GM10847 (cell line): Measurements from ENCODE around the gene CBX8.

Experiments
- POLR2A ChIP-seq: IDR thresholded peaks from 2 replicates; pipeline ENCODE4 v1.6.1; 2011; ENCODE audit not compliant: insufficient read length; ENCODE audit errors: extremely low read depth

The CBX8 gene

DNA sequence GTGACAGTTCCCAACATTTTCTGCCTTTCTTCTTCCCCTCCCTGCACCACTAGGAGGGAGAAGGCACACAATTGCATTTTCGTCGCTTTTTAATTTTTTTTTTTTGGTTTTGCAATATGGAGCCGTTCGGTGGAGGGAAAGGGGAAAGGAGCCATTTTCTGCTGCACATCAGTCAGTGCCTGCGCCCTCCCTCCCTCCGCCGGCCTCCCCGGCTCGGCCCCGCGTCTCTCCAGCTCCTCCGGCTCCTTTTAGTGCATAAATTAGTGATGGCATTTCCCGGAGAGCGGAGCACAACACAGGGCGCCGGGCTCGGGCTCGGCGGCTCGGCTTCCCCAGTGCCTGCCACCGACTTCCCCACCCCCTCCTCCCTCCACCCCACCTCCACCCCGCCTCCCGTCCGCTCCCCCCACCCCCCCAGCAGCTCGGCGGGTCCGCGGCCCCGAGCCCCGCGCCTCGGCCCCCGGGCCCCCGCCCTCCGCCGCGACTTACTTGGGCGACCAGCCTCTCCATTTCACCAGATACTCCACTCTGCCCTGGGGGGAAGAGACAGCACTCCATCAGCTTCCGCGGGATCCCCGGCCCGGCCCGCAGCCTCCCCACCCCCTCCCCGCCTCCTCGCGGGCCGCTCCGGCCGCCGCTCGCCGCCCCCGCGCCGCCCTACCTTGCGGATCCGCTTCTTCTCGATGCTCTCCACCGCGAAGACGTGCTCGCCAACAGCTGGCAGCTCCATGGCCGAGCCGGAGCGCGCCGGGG is 41.8 kb upstream of the CBX8 start:
- no peak for TF ChIP-seq POLR2A

GRCh38 chr17:79837888-79838521 is 41.1 kb upstream of the CBX8 start:
- TF ChIP-seq POLR2A: no peak

- no peak for TF ChIP-seq POLR2A
Observed at GRCh38 chr17:79836972-79837887, 40.4 kb upstream of the CBX8 start.

DNA sequence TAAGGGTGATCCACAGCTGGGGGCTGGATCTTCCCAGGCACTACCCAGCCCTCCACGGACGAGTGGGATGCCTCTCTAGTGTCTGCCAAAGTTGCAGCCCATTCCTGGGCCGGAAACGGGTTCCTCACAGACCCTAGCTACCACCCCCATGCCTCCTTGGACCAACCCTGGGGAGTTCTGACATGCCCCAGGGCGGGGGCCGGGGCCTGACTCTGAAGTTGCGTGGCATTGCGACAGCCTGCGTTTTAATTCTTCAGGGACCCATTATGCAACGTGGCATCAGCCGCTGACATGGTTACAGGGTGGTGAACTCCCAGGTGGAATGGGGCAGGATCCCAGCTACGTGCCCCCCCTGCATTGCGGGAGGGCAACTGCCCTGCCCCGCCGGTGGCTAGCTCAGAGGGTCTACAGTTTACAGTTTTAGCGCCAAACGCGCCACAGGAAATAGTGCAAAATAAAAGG is 39.7 kb upstream of the CBX8 start:
- no peak for TF ChIP-seq POLR2A

GRCh38 chr17:79835953-79836509 is 39.2 kb upstream of the CBX8 start:
- TF ChIP-seq POLR2A: no peak

DNA sequence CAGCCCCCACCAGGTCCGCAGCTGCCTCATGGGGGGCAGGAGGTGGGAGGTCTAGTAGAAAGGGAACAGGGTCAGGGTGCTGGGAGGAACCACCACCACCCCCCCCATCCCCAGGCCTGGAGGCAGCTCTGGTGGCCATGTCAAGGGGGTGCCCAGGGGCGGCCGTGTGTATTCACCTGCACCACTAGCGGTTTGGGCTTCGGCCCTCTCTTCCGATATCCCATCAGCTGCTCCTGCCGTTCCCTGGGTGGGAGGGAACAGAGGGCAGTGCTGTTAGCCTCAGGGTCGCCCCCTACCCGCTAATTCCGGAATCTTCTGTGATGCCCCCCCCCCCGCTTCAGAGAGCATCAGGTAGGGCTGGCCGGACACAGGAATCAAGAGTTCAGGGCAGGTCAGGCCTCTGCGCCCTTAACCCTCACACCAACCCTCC is 38.6 kb upstream of the CBX8 start:
- no peak for TF ChIP-seq POLR2A

DNA sequence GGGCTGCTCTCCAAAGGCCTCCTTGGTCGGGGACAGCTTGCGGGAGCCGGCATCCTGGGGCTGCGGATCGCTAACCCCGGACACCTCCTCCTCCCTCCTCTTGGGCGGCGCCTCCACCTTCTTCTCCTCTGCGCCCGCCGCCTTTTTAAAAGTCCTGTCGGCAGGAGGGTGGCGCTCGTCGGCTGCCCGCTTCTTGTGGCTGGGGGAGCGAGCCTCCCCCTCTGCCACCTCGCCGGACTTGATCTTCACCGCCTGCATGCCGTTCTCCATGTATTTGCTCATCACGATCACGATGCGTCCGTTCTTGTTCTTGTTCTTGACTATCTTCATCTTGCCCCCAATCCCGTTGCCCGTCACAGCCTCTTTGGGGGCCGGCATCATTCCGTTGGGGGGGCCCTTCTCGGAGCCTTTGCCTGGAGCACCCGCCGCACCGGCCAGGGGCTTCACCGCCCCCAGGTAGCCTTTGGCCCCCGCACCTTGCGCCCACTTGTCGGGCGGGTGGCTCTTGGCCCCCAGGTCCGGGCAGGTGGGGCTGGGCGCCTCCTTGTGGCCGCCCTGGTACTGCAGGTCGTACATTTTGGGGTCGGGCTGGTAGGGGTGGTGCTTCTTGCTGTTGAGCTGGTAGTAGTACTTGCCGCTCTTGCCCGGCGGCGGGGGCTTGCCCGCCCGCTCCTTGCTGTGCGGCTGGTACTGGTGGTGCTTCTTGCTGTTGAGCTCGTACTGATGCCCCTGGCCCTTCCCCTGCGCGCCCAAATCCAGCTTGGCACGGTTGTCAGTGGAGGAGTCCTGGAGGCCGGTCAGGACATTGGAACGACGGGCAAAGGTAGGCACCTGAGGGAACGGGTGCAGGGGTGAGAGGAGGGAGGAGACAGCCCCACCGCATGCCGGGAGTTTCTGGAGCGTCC is 37.9 kb upstream of the CBX8 start:
- TF ChIP-seq POLR2A: no peak

DNA sequence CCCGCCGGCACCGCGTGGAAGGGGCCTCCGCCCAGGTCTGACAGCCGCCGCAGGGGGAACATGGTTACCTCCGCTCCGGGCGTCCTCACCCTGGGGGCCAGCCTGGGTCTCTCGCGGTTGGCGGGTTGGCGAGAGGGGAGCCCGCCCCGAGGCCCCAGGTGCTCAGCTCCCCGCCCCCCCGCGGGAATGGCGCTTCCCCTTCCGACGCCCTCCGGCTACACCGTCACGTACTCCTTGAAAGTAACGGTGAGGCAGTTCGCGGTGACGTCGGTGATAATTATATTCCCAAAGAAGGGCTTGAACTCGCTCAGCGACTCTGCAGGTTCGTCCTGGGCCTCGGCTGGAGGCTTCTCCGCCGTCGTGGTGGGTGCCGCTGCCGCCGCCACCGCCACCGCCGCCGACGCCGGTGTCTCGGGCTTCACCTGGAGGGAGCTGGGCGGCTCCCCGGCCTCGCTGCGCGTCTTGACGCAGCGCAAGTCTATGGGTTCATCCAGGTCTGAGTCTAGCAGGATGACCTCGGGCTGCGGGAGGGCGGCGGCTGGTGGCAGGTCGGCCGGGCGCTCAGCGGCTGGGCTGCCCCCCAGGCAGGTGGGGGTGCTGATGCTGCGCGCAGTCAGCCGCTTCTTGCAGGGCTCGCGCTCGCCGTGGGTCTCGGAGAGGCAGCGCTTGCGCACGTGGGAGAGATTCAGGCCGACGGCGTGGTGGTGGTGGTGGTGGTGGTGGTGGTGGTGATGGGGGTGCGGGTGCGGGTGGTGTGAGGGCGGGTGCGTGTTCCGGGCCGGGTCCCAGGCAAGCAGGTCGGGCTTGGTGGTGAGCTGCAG is 37.1 kb upstream of the CBX8 start:
- no peak for TF ChIP-seq POLR2A

DNA sequence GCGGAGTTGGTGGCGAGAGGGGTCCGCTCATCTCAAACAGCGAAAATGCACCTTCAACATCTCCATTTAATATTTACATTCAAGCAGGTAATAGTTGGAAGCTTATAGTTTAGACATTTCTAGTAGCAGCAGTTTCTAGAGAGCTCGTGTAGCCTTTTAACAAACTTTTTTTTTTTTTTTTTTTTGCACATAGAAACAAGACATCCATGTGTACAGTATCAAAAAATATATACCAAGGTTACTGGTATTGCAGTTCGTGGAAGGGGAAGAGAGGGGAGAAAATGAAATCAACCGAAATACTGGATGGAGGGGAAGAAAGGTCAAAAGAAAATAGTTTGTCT is 36.2 kb upstream of the CBX8 start:
- TF ChIP-seq POLR2A: no peak

DNA sequence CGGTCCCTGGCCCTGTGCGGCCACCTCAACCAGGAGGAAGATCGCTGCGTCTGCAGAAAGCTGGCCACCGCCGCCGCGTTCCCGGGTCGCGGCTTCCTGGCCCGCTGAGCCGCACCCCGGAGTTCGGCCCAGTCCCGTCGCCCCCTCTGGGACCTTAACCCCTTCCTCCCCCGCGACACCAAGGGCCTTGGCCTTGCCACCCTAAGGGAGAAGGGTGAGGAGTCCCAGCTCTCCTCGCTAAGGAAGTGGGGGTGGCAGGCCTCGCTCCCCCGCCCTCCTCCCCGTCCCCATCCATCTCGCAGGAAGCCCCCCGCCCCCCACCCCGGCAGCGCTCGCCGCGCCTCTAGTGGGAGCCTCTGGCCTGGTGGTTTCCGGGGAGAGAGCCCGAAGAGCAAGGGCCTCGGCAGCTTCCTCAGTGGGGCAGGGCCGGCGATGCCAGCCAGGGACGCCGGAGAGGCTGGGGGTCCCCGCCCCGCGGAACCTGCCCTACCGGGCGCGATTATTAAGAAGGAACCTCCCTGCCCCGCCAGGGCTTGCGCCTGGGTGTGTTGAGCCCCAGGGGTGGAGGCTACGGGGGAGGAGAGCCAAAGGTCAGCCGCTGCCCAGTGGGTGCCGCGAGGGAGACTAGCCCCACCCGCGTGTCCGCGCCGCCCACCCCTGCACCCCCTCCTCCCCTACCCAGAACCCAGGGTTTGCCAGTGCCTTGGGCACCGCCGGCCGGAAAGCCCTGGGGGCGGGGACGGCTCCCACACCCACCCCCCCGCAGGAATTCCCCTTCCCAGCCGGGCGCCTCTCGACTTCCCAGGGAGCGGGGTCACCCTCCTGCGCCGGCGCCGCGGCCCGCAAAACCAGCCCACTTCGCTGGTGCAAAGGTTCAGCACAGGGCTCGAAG is 35.6 kb upstream of the CBX8 start:
- no peak for TF ChIP-seq POLR2A

DNA sequence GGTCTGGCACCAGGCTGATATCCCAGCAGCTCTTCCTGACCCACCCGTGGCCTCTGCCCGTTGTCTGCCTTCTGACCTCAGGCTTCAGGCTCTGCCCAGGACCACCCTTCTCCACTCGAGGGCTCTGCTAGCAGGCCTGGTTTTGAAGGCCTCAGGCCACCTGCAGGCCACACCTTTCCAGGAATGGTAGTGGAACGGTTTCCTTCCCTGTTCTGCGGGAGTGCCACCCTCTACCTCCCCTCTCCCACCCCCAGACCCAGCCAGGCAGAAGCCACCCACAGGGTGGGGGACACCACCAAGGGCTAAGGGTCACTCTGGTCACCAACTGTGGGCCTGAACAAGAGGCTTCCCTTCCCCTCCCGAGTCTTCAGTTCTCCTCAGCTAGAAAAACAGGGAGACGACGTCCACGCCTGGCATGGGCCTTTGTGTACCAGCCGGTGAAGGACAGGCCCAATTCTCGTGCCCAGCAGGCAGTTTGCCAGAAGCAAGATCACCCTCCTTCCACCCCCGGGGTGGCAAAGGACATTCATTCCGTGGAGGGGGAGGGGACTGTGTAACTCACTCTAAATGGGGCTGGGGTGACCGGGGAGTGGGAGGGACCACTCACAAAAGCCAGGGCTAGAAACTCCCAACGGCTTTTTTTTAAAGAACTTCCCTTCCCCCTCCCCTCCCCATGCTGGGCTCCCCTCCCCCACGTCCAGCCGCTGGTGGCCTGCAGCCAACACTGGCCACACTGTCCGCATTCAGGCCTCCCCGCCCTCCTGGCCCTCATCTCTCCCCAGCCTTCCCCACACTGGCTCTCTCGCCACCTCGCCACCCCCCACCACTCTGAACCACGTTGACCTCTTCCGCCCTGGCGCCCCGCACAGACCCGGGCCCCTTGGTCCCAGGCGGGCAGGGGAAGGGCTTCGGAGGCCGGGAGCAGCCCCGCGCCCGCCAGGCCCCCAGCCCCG is 34.7 kb upstream of the CBX8 start:
- TF ChIP-seq POLR2A: no peak
